SH-SY5Y (cell line): ENCODE data around the gene JAKMIP1.

Experiments used
- GATA2 ChIP-seq: IDR thresholded peaks from 2 replicates; pipeline ENCODE4 v1.6.1; 2011; ENCODE audit warnings: mild to moderate bottlenecking, low read depth, low read length
- GATA3 ChIP-seq: IDR thresholded peaks from 2 replicates; pipeline ENCODE4 v1.6.1; 2011; ENCODE audit warnings: low read depth, mild to moderate bottlenecking, low read length, moderate library complexity

DNA sequence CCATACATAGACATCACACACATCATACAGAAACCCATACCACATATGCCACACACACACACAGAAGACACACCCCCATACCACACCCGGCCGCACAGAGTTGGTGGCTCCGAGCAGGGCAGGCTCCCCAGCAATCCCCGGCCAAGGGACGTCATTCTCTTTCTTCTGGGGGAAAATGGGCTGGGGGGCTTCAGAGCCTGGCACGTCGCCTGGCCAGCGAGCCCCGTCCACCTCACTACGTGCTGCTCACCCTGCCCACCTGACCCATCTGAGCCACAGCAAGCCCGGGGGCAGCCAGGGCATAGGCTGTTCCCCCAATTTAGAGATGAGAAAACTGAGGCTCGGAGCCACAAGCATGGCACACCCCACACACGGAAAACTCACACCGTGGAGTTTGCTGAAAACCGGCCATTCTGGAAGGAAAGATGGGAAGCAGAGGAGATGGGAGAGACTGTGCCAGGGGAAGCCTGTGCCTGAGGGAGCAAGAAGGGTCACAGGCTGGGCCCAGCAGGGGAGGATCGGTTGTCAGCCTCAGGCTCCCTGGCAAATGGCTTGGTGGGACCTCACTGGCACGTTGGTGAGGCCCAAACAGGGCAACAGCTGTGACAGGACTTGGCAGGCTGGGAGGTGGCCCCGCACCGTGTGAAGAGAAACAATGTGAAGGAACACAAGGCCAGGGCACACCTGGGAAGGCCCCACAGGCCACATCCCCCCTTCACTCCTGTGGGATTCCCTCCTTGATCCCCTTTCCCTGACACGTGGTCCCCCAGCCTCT is 73.2 kb downstream of the JAKMIP1 start:
- TF ChIP-seq GATA2: no peak
- no peak for TF ChIP-seq GATA3
